Stomach (tissue), 9 donors: ENCODE results near the gene N4BP2. TPM values are rescaled to one million over a fixed set of nuclear protein-coding genes. Genes with fewer than 3 reads are reported as not detected.
"Not testable (repeated sequence)": the region's sequence is repeated elsewhere in the genome, so short reads cannot be mapped to it uniquely, and the experiment has no call there.

Experiments
- DNase-seq, 2 donors: peaks; one replicate each; pipeline versions ENCODE4 v3.0.0 to v3.0.0-alpha.2; 2013 to 2019
- H3K27ac ChIP-seq, 5 donors: fragments of 200-600 bp in 4 of 5; sonication (generic) in 4 of 5; one replicate each; pipeline ENCODE4 v1.5.1; 2013 to 2019; ENCODE audit warnings: mild to moderate bottlenecking in 1 of 5, moderate library complexity in 1 of 5
- H3K27me3 ChIP-seq, 3 donors: fragments of 200-600 bp; sonication (generic); one replicate each; pipeline ENCODE4 v1.5.1; 2017 to 2019; ENCODE audit warnings: mixed run types in 1 of 3
- H3K36me3 ChIP-seq, 4 donors: fragments of 200-600 bp; sonication (generic); 1 replicate in 3 of 4; 2 replicates in 1 of 4; pipeline ENCODE4 v1.5.1; 2016 to 2019
- H3K4me1 ChIP-seq, 4 donors: fragments of 200-600 bp; sonication (generic); one replicate each; pipeline ENCODE4 v1.5.1; 2016 to 2019
- H3K4me3 ChIP-seq, 4 donors: fragments of 200-600 bp; sonication (generic) in 3 of 4; one replicate each; pipeline ENCODE4 v1.5.1; 2016 to 2019; ENCODE audit warnings: mild to moderate bottlenecking in 1 of 4
- H3K9me3 ChIP-seq, 4 donors: fragments of 200-600 bp; sonication (generic); one replicate each; pipeline ENCODE4 v1.5.1; 2016 to 2019
- EP300 ChIP-seq: sonication (generic); formaldehyde crosslinking; IDR thresholded peaks from one replicate; pipeline ENCODE4 v1.6.1; 2017; ENCODE audit warnings: antibody characterized with exemption
- POLR2A ChIP-seq, 4 donors: fragments of 450-650 bp; IDR thresholded peaks; one replicate each; pipeline ENCODE4 v1.6.1; 2016; ENCODE audit warnings: antibody characterized with exemption in 4 of 4, control low read depth in 2 of 4, mild to moderate bottlenecking in 1 of 4, moderate library complexity in 1 of 4
- POLR2AphosphoS5 ChIP-seq, 3 donors: sonication (generic); formaldehyde crosslinking; IDR thresholded peaks; one replicate each; pipeline ENCODE4 v1.6.1; 2016; ENCODE audit warnings: antibody characterized with exemption in 3 of 3
- WGBS, 5 donors: extraction: QIAGEN DNeasy Blood & Tissue Kit in 3 of 5; methylation state at CpG; one replicate each; pipeline versions ENCODE4 v1.1.5 to v1.1.7; 2013 to 2018; 5-methylcytosine and 5-hydroxymethylcytosine counted together
- intact Hi-C: fragments of 100-400 bp; cut with DNase I; formaldehyde crosslinking; loops from one replicate; pipeline ENCODE4 v1.15.1; 2023; ENCODE audit warnings: low total_unique reads
- polyA plus RNA-seq, 3 donors: library from polyadenylated mRNA; stranded (reverse); fragments of 200-250 nt; gene quantifications; one replicate each; pipeline ENCODE4 v1.2.3, GENCODE V29; 2013
- total RNA-seq, 5 donors: library from RNA; depleted of rRNA; stranded (reverse); fragments of >200 nt; gene quantifications; one replicate each; pipeline versions ENCODE4 v1.1.0 to v1.2.3, GENCODE V29; 2014 to 2016
- TF ChIP-seq, protein P1 (sequence below), 7 experiments: fragments of 450-650 bp in 4 of 7; fragments of 200-600 bp in 3 of 7; sonication (generic) in 3 of 7; IDR thresholded peaks; one replicate each; pipeline ENCODE4 v1.5.1; 2016 to 2019; ENCODE audit warnings: antibody characterized with exemption in 7 of 7, control low read depth in 2 of 7, mild to moderate bottlenecking in 1 of 7
- donor health status: healthy with polysubstance abuse.
- donor health status: Bipolar disorder and iron deficiency.
- donor health status: healthy.

Gene N4BP2
- total and polyA plus RNA-seq, 8 donors, result 0.73 to 41.5 (median 5.5) TPM

GRCh38 chr4:40132816-40133215 lies 76.2 kb downstream of the N4BP2 start:
- Histone ChIP-seq H3K4me3 (no peak overlapping the region), H3K27ac (no peak overlapping the region), H3K36me3 (peaks cover 0 to 25% (median 13%) of the 10 kb centered on the region in 4 donors), H3K27me3 (no peaks in the 10 kb centered on the region), H3K4me1 (no peaks in the 10 kb centered on the region), H3K9me3 (no peaks in the 10 kb centered on the region)
- WGBS, 5 donors, result 88 to 97% (median 91%) methylated on average over 1 of the region's 1 CpG
- TF ChIP-seq, protein P1, sequence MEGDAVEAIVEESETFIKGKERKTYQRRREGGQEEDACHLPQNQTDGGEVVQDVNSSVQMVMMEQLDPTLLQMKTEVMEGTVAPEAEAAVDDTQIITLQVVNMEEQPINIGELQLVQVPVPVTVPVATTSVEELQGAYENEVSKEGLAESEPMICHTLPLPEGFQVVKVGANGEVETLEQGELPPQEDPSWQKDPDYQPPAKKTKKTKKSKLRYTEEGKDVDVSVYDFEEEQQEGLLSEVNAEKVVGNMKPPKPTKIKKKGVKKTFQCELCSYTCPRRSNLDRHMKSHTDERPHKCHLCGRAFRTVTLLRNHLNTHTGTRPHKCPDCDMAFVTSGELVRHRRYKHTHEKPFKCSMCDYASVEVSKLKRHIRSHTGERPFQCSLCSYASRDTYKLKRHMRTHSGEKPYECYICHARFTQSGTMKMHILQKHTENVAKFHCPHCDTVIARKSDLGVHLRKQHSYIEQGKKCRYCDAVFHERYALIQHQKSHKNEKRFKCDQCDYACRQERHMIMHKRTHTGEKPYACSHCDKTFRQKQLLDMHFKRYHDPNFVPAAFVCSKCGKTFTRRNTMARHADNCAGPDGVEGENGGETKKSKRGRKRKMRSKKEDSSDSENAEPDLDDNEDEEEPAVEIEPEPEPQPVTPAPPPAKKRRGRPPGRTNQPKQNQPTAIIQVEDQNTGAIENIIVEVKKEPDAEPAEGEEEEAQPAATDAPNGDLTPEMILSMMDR (IDR thresholded peaks at IDR 0.05), result no peak
- TF ChIP-seq EP300, result no peak
- no peak for TF ChIP-seq POLR2A (IDR thresholded peaks at IDR 0.05)
- TF ChIP-seq POLR2AphosphoS5 (IDR thresholded peaks at IDR 0.05), result no peak
- intact Hi-C loops, result no loop called here
- DNase-seq, result no peak

DNA sequence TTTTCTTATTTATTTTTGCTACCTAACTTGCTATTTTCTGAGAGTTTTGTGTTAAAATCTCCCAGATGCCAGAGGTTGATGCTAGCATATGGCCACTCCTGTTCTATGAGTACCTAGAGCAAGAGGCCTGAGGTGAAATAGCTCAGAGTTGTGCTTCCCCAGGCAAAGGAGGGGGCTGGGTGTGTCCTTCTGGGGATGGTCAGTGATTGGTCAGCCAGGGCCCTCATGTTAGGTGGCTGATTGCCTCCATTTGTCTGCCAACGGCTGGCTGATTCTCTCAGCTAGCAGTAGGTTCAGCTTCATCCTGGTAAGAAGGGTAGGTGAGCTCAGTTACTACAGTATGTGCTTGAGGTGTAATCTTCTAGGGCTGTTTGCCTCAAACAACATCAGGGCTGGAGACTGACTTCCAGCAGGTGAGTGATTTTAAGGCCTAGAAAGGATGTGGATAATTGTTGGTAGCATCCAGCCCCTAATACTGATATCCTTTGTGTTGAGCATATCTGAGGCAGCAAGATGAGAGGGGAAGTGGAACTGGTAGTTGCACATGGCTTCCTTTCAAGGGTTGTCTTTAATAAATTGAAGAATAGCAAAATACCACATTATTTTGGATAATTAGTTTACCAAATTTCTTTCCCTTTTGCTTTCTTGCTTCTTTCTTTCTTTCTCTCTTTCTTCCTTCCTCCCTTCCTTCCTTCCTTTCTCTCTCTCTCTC lies 77.7 kb downstream of the N4BP2 start:
- Histone ChIP-seq H3K27me3 (no peaks in the 10 kb centered on the region), H3K27ac (no peak overlapping the region), H3K36me3 (peaks cover 0 to 22% (median 13%) of the 10 kb centered on the region in 4 donors), H3K4me1 (no peaks in the 10 kb centered on the region), H3K9me3 (no peaks in the 10 kb centered on the region), H3K4me3 (no peak overlapping the region)
- TF ChIP-seq POLR2A (IDR thresholded peaks at IDR 0.05) (no peak), POLR2AphosphoS5 (IDR thresholded peaks at IDR 0.05) (no peak), EP300 (no peak)
- TF ChIP-seq, protein P1 (IDR thresholded peaks at IDR 0.05), result no peak
- 76 to 100% (median 84%) methylated on average over 1 of the region's 1 CpG for WGBS, 5 donors
- DNase-seq, result no peak
- intact Hi-C loops, result no loop called here

GRCh38 chr4:40136202-40136601 lies 79.6 kb downstream of the N4BP2 start:
- H3K27ac ChIP-seq, H3K4me3 ChIP-seq, H3K9me3 ChIP-seq, H3K27me3 ChIP-seq, intact Hi-C loops, H3K4me1 ChIP-seq, DNase-seq: not testable (repeated sequence)
- WGBS, 5 donors, result 83 to 97% (median 93%) methylated on average over 9 of the region's 9 CpGs
- peaks cover 0 to 14% (median 9%) of the 10 kb centered on the region in 4 donors for H3K36me3 ChIP-seq

GRCh38 chr4:40140196-40140595 lies 83.5 kb downstream of the N4BP2 start:
- Histone ChIP-seq H3K27ac (no peak overlapping the region), H3K4me1 (no peaks in the 10 kb centered on the region), H3K36me3 (peaks cover 0 to 36% (median 28%) of the 10 kb centered on the region in 4 donors), H3K4me3 (no peak overlapping the region), H3K27me3 (no peaks in the 10 kb centered on the region), H3K9me3 (no peaks in the 10 kb centered on the region)
- intact Hi-C loops, result no loop called here
- DNase-seq, result no peak
- TF ChIP-seq POLR2AphosphoS5 (IDR thresholded peaks at IDR 0.05) (no peak), POLR2A (IDR thresholded peaks at IDR 0.05) (no peak), EP300 (no peak)
- TF ChIP-seq, protein P1 (IDR thresholded peaks at IDR 0.05), result no peak

- H3K27me3 ChIP-seq, H3K27ac ChIP-seq, H3K4me1 ChIP-seq, H3K4me3 ChIP-seq, H3K9me3 ChIP-seq, DNase-seq, intact Hi-C loops: not testable (repeated sequence)
- 70 to 89% (median 78%) methylated on average over 3 to 4 of the region's 4 CpGs for WGBS, 5 donors
- peaks cover 0 to 37% (median 29%) of the 10 kb centered on the region in 4 donors for H3K36me3 ChIP-seq
These were observed 83.9 kb downstream of the N4BP2 start for GRCh38 chr4:40140597-40140996.
